H1 (cell line): ENCODE results near the gene NCKAP1. TPM values are rescaled to one million over a fixed set of nuclear protein-coding genes. Genes with fewer than 3 reads are reported as not detected.

Experiments
- polyA plus RNA-seq, 7 experiments: library from polyadenylated mRNA; depleted of rRNA in 3 of 7; stranded (reverse) in 5 of 7; unstranded in 2 of 7; fragments of >200 nt in 5 of 7; fragments of 200-250 nt in 2 of 7; gene quantifications; 1 replicate in 5 of 7; 2 replicates in 1 of 7; 4 replicates in 1 of 7; pipeline versions ENCODE4 v1.2.1 to v1.2.3, GENCODE V29; 2011 to 2013; ENCODE audit warnings: missing spikeins in 2 of 7, mixed read lengths in 2 of 7
- total RNA-seq: library from RNA; stranded (reverse); fragmentation: NEBNext Ultra II Directional; extraction: Animal tissue kit (Norgen Biotek cat#: 25700); gene quantifications from 2 replicates; pipeline ENCODE4 v1.2.1, GENCODE V29; 2021
- TF ChIP-seq, protein P1 (sequence below): IDR thresholded peaks from 2 replicates; pipeline ENCODE4 v1.6.1; 2012; ENCODE audit warnings: inconsistent platforms

Gene NCKAP1
- total and polyA plus RNA-seq, 2 of the 8 experiments (the other 6 are each of a cell fraction or from before 2014, with no cell fraction given): 90.8 to 173 TPM

DNA sequence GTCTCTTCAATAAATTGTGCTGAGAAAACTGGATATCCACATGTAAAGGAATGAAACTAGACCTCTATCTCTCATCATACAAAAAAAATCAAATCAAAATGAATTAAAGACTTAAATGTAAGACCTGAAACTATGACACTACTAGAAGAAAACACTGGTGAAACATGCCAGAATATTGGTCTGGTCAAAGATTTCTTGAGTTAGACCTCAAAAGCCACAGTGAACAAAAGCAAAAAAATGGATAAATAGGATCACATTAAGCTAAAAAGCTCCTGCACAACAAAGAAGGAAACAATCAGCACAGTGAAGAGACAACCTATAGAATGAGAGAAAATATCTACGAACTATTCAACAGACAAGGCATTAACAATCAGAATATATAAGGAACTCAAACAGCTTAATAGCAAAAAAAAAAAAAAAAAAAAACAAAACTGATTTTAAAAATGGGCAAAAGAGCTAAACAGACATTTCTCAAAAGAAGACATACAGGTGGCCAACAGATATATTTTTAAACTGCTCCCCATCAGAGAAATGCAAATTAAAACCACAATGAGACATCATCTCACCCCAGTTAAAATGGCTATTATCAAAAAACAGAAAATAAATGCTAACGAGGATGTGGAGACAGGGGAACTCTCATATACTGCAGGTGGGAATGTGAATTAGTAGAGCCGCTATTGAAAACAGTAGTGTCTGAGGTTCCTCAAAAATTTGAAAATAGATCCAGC, 66.3 kb downstream of the NCKAP1 start (continued):
- TF ChIP-seq, protein P1, sequence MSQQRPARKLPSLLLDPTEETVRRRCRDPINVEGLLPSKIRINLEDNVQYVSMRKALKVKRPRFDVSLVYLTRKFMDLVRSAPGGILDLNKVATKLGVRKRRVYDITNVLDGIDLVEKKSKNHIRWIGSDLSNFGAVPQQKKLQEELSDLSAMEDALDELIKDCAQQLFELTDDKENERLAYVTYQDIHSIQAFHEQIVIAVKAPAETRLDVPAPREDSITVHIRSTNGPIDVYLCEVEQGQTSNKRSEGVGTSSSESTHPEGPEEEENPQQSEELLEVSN: no peak
